K562 (cell line): ENCODE results near the gene CMTR1. TPM values are rescaled to one million over a fixed set of nuclear protein-coding genes. Genes with fewer than 3 reads are reported as not detected.
A peak's percentile ranks its signal among the peaks of the same experiment; 100 is the strongest.

Experiments used
- ATAC-seq: fragments of 200-7000 bp; cut with Tn5 transposase; 3 replicates; pipeline ENCODE4 v1.9.1; 2020; ENCODE audit warnings: moderate library complexity
- BruUV-seq: library from RNA; stranded (reverse); fragments of 400-500 nt; replicated peaks from 2 replicates; lab custom pipeline; 2021; lab: Mats Ljungman, UMichigan
- CTCF ChIA-PET: fragments of 300-600 bp; formaldehyde crosslinking; extraction: SDS; loops from one replicate; lab custom pipeline; 2021; ENCODE audit warnings: low intra/inter-chr PET ratio; lab: Yijun Ruan, JAX
- POLR2A ChIA-PET: fragments of 300-600, 350-650 bp; sonication (Branson Sonifier 250); formaldehyde crosslinking; extraction: SDS; loops from one replicate; lab custom pipeline; 2021; ENCODE audit warnings: antibody characterized with exemption, inconsistent platforms; lab: Yijun Ruan, JAX
- DNase-seq, 4 experiments: peaks; one replicate each; pipeline versions ENCODE4 v3.0.0 to v3.0.0-alpha.2; 2011 to 2018; ENCODE audit warnings: low spot score in 3 of 4, mixed read lengths in 3 of 4; ENCODE audit errors: extremely low read depth in 1 of 4
- FAIRE-seq: peaks from 2 replicates; lab custom pipeline; 2011; peaks lifted over from hg19 to GRCh38; lab: Jason Lieb, UNC
- H2AFZ ChIP-seq: 2 replicates; pipeline ENCODE4 v1.6.0; 2011; ENCODE audit warnings: low read depth, low read length, control low read depth, inconsistent platforms
- H3K27ac ChIP-seq: fragments of 200-600 bp; 3 replicates; pipeline ENCODE4 v1.8.0; 2011; ENCODE audit warnings: low read depth, mild to moderate bottlenecking, control low read depth, inconsistent platforms, low read length, moderate library complexity, mixed read lengths; ENCODE audit errors: extremely low read depth
- H3K27me3 ChIP-seq, 2 experiments: fragments of 300-600 bp in 1 of 2; 2 replicates in 1 of 2; 3 replicates in 1 of 2; pipeline versions ENCODE4 v1.6.0 to v1.8.0; 2011; ENCODE audit warnings: inconsistent platforms in 2 of 2, low read length in 2 of 2, mild to moderate bottlenecking in 1 of 2, mixed read lengths in 1 of 2, moderate library complexity in 1 of 2; ENCODE audit not compliant: control insufficient read depth in 2 of 2, insufficient read depth in 2 of 2
- H3K36me3 ChIP-seq: fragments of 300-600 bp; 3 replicates; pipeline ENCODE4 v1.8.0; 2011; ENCODE audit warnings: mild to moderate bottlenecking, low read length, inconsistent platforms; ENCODE audit not compliant: control insufficient read depth, insufficient read depth
- H3K4me1 ChIP-seq, 2 experiments: fragments of 200-600 bp in 1 of 2; replicated peaks in 1 of 2; 2 replicates in 1 of 2; 3 replicates in 1 of 2; pipeline versions ENCODE4 v1.5.1 to v1.8.0; 2011; ENCODE audit warnings: inconsistent platforms in 2 of 2, low read length in 2 of 2, mild to moderate bottlenecking in 1 of 2, mixed read lengths in 1 of 2, moderate library complexity in 1 of 2; ENCODE audit not compliant: control insufficient read depth in 2 of 2, insufficient read depth in 2 of 2
- H3K4me2 ChIP-seq: 2 replicates; pipeline ENCODE4 v1.6.1; 2011; ENCODE audit warnings: low read length, control low read depth, inconsistent platforms, mixed read lengths; ENCODE audit not compliant: insufficient read depth
- H3K4me3 ChIP-seq: fragments of 200-600 bp; sonication (generic), shearing (Covaris generic); 2 replicates; pipeline ENCODE4 v1.5.1; 2016; ENCODE audit warnings: control low read depth, inconsistent platforms
- H3K79me2 ChIP-seq: fragments of 200-600 bp; 3 replicates; pipeline ENCODE4 v1.8.0; 2011; ENCODE audit warnings: low read length, inconsistent platforms; ENCODE audit not compliant: control insufficient read depth, insufficient read depth
- H3K9ac ChIP-seq, 2 experiments: 2 replicates each; pipeline versions ENCODE4 v1.6.0 to v1.6.1; 2011; ENCODE audit warnings: low read depth in 2 of 2, low read length in 2 of 2, control low read depth in 1 of 2, inconsistent platforms in 1 of 2, mild to moderate bottlenecking in 1 of 2, mixed read lengths in 1 of 2; ENCODE audit not compliant: insufficient read depth in 1 of 2
- H3K9me1 ChIP-seq: one replicate; pipeline ENCODE4 v1.6.0; 2011; ENCODE audit warnings: inconsistent platforms, mild to moderate bottlenecking, low read length, moderate library complexity; ENCODE audit not compliant: control insufficient read depth, insufficient read depth
- H3K9me3 ChIP-seq: replicated peaks from 2 replicates; pipeline ENCODE4 v1.5.1; 2011; ENCODE audit warnings: low read depth, low read length, inconsistent platforms; ENCODE audit not compliant: control insufficient read depth, insufficient read depth
- H4K20me1 ChIP-seq: replicated peaks from 2 replicates; pipeline ENCODE4 v1.6.1; 2011; ENCODE audit warnings: low read length, inconsistent platforms, mixed read lengths; ENCODE audit not compliant: control insufficient read depth, insufficient read depth
- FOS ChIP-seq: IDR thresholded peaks from 3 replicates; pipeline ENCODE4 v1.6.1; 2011; ENCODE audit not compliant: insufficient read length; ENCODE audit errors: extremely low read depth
- FUS ChIP-seq: fragments of 200-400 bp; formaldehyde crosslinking; optimal IDR thresholded peaks from 2 replicates; pipeline ENCODE3; 2017; ENCODE audit warnings: low read depth, low read length
- POLR2G ChIP-seq: fragments of 200-400 bp; formaldehyde crosslinking; IDR thresholded peaks from 2 replicates; pipeline ENCODE4 v1.6.1; 2017; ENCODE audit warnings: low read depth, mild to moderate bottlenecking, antibody characterized with exemption, low read length, moderate library complexity
- RBFOX2 ChIP-seq: fragments of 200-400 bp; formaldehyde crosslinking; IDR thresholded peaks from 2 replicates; pipeline ENCODE4 v1.6.1; 2017; ENCODE audit warnings: low read depth, mild to moderate bottlenecking, low read length, moderate library complexity
- ZKSCAN8 ChIP-seq: fragments of 200-800 bp; sonication (Bioruptor generic); IDR thresholded peaks from 2 replicates; pipeline ENCODE4 v1.6.1; 2016; ENCODE audit warnings: missing genetic modification characterization, missing compliant biosample characterization
- ZNF124 ChIP-seq: sonication (generic); formaldehyde crosslinking; IDR thresholded peaks from 2 replicates; pipeline ENCODE4 v1.8.1; 2022; ENCODE audit warnings: missing genetic modification reagents
- WGBS: fragments of 100-300 bp; shearing (Covaris generic); methylation state at CpG from one replicate; pipeline ENCODE4 v1.1.6; 2016; ENCODE audit warnings: low coverage, mixed read lengths; ENCODE audit not compliant: insufficient coverage; ENCODE audit errors: missing lambda C conversion rate; 5-methylcytosine and 5-hydroxymethylcytosine counted together
- in situ Hi-C: fragments of 300-500 bp; cut with MboI; formaldehyde crosslinking; loops from 4 replicates; pipeline ENCODE4 v1.15.0; 2018; ENCODE audit warnings: inconsistent platforms, mixed read lengths
- intact Hi-C: fragments of 100-400 bp; cut with micrococcal nuclease; formaldehyde crosslinking; loops from 2 replicates; pipeline ENCODE4 v1.14.2; 2022
- polyA plus RNA-seq, 8 experiments: library from polyadenylated mRNA; depleted of rRNA in 4 of 8; stranded (reverse) in 5 of 8; unstranded in 3 of 8; fragments of >200 nt; fragmentation: Nextera tagmentation in 2 of 8; fragmentation: Illumina TruSeq in 1 of 8; extraction: Ambion mirVana in 2 of 8; extraction: Trizol in 1 of 8; gene quantifications; 2 replicates each; pipeline versions ENCODE4 v1.2.1 to v1.2.3, GENCODE V29; 2011 to 2014; ENCODE audit warnings: inconsistent platforms in 1 of 8, missing spikeins in 1 of 8
- total RNA-seq, 7 experiments: library from RNA; depleted of rRNA in 6 of 7; stranded (reverse); fragments of >200 nt in 6 of 7; fragmentation: Illumina TruSeq in 2 of 7; extraction: Trizol in 2 of 7; gene quantifications; 2 replicates each; pipeline versions ENCODE4 v1.2.1 to v1.2.3, GENCODE V29; 2011 to 2021; ENCODE audit warnings: low replicate concordance in 1 of 7

The CMTR1 gene
- total and polyA plus RNA-seq, 9 of the 15 experiments (the other 6 are each of a cell fraction or from before 2014, with no cell fraction given), result 2.9 to 63.5 (median 49.5) TPM

DNA sequence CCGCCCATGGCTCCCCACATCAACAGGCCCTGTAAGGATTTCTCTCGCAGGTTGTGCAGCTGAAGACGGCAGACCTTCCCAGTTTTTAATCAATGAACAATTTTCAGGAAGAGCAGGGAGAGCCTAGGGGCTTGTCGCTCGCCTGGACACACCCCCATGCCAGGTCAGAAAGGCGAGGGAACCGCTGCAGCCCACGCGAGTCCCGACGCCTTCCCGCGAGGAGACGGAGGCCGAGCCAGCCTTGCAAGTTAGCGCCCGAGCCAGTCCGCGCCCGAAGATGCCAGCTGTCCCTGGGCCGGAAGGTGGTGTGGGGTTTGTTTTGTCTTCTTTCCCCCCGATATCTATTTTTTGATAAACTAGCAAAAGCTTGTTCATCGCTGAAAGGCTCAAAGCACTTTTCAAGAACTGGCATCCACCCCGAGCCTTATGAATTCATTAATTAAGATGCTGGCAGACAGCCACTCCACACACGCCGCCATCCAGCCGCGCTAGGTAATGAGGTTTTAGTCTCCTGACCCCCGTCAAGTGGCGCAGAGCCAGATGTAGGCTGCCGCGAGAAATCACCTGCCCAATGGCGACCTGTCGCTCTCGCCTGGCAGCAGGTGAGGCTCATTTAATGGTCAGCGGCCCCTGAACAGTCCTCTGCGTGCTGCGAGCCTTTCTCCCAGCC lies 60.1 kb downstream of the CMTR1 start:
- TF ChIP-seq RBFOX2 (0 out of 2 replicates have a peak, but pooled peaks have one; percentile 17), POLR2G (peak; percentile 29), ZKSCAN8 (CRISPR knock-in tag) (no peak)
- no peak for FAIRE-seq
- peaks cover 12 to 23% of the 10 kb centered on the region in 2 experiments; a peak in 4 of 5 replicates for H3K4me1 ChIP-seq
- intact Hi-C loops, result no loop called here
- no peak for ATAC-seq
- no peaks in the 10 kb centered on the region for H3K27me3 ChIP-seq
- no peak for DNase-seq
- ChIA-PET POLR2A (interaction anchor here (1.2 kb wide), 1 partner anchor 11 kb away, joined by 3 read pairs; no protein-coding TSS in a partner anchor), CTCF (no interaction called here)
- no peaks in the 10 kb centered on the region for H3K79me2 ChIP-seq
- no peak overlapping the region for H2AFZ ChIP-seq
- H3K4me3 ChIP-seq, result no peak overlapping the region
- no peaks in the 10 kb centered on the region; the same call in 2 of the 3 replicates for H3K36me3 ChIP-seq
- H3K9me3 ChIP-seq, result no peaks in the 10 kb centered on the region
- H3K4me2 ChIP-seq, result no peak overlapping the region
- WGBS, result 82% methylated on average over 37 of the region's 38 CpGs
- H4K20me1 ChIP-seq, result peaks cover 12% of the 10 kb centered on the region; the same call in 1 of the 2 replicates
- H3K9ac ChIP-seq, result peak overlapping the region in 1 of 2 experiments; percentile 46; a peak in 2 of 4 replicates
- no TSS peak for BruUV-seq
- H3K9me1 ChIP-seq, result no peaks in the 10 kb centered on the region
- in situ Hi-C loops, result no loop called here
- H3K27ac ChIP-seq, result no peak overlapping the region

DNA sequence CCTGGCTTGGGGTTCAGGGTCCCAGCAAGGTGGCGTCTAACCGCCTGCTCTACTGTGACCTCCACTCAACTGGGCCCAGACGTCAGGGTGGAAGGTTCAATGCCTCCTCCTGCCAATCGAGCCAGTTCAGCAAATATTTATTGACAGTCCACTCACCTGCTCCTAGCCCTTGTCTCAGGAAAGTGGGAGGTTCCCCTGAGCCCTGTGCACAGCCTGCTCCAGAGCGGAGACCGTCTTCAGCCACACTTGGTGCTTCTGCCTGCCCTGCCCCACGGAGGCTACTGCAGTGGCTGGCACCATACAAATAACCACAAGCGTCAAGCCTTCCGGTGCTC lies 60.6 kb downstream of the CMTR1 start:
- Histone ChIP-seq H3K27me3 (no peaks in the 10 kb centered on the region), H3K9me3 (no peaks in the 10 kb centered on the region), H3K4me3 (no peak overlapping the region), H3K4me2 (no peak overlapping the region), H3K9me1 (no peaks in the 10 kb centered on the region), H3K9ac (peak overlapping the region in 1 of 2 experiments; percentile 46; a peak in 2 of 4 replicates), H2AFZ (no peak overlapping the region), H3K4me1 (peaks cover 12 to 25% of the 10 kb centered on the region in 2 experiments; a peak in 4 of 5 replicates), H3K27ac (no peak overlapping the region), H4K20me1 (peaks cover 12% of the 10 kb centered on the region; the same call in 1 of the 2 replicates), H3K79me2 (no peaks in the 10 kb centered on the region), H3K36me3 (no peaks in the 10 kb centered on the region; the same call in 2 of the 3 replicates)
- BruUV-seq, result no TSS peak
- POLR2A ChIA-PET, result no interaction called here
- in situ Hi-C loops (no loop called here), intact Hi-C loops (no loop called here)
- FAIRE-seq (no peak), ATAC-seq (no peak), DNase-seq (no peak)
- 67% methylated on average over 9 of the region's 9 CpGs for WGBS
- CTCF ChIA-PET, result no interaction called here
- TF ChIP-seq FOS (no peak), ZNF124 (CRISPR knock-in tag) (no peak), FUS (no peak)
